Measurements from ENCODE around the gene GHDC. TPM values are rescaled to one million over a fixed set of nuclear protein-coding genes. Genes with fewer than 3 reads are reported as not detected.
A peak's percentile ranks its signal among the peaks of the same experiment; 100 is the strongest.

GHDC gene
- total RNA-seq, 1 experiment from 2014 or later: 7.5 TPM

GRCh38 chr17:42183741-42184711, 10.3 kb downstream of the GHDC start (continued):
- TF ChIP-seq ZNF281 (CRISPR knock-in tag; IDR thresholded peaks at IDR 0.05) (peak; percentile 95), STAT6 (CRISPR knock-in tag; conservative IDR thresholded peaks at IDR 0.05; ENCODE audit: low read depth) (no peak), FOXJ3 (CRISPR knock-in tag; IDR thresholded peaks at IDR 0.05; ENCODE audit: borderline replicate concordance) (0 out of 2 replicates have a peak, but pooled peaks have one; percentile 73), TEAD1 (CRISPR knock-in tag; IDR thresholded peaks at IDR 0.05) (peak; percentile 99), ATF1 (CRISPR knock-in tag; IDR thresholded peaks at IDR 0.05) (peak; percentile 64; the same call in 1 of the 2 replicates), ERG (CRISPR knock-in tag; IDR thresholded peaks at IDR 0.05) (no peak), E2F4 (CRISPR knock-in tag; IDR thresholded peaks at IDR 0.05; ENCODE audit: borderline replicate concordance, low read depth) (0 out of 2 replicates have a peak, but pooled peaks have one; percentile 83), CREB1 (CRISPR knock-in tag; IDR thresholded peaks at IDR 0.05) (peak; percentile 88), ZNF416 (CRISPR knock-in tag; IDR thresholded peaks at IDR 0.05) (no peak), HMGA2 (CRISPR knock-in tag; IDR thresholded peaks at IDR 0.05) (no peak), JUN (CRISPR knock-in tag; IDR thresholded peaks at IDR 0.05) (peak; percentile 97), MXD4 (CRISPR knock-in tag; IDR thresholded peaks at IDR 0.05; ENCODE audit: borderline replicate concordance) (no peak), TEAD4 (CRISPR knock-in tag; IDR thresholded peaks at IDR 0.05) (peak; percentile 93), USF2 (CRISPR knock-in tag; IDR thresholded peaks at IDR 0.05) (peak; percentile 59), FOXP1 (CRISPR knock-in tag; IDR thresholded peaks at IDR 0.05; ENCODE audit: borderline replicate concordance) (peak; percentile 99), PREB (CRISPR knock-in tag; IDR thresholded peaks at IDR 0.05; ENCODE audit: borderline replicate concordance) (peak; percentile 84), NR1H2 (CRISPR knock-in tag; IDR thresholded peaks at IDR 0.05) (no peak), NFE2L1 (CRISPR knock-in tag; IDR thresholded peaks at IDR 0.05) (peak; percentile 94), NFATC4 (CRISPR knock-in tag; IDR thresholded peaks at IDR 0.05) (no peak), ZNF219 (CRISPR knock-in tag; IDR thresholded peaks at IDR 0.05; ENCODE audit: borderline replicate concordance) (peak; percentile 90; the same call in 1 of the 2 replicates), SMAD3 (CRISPR knock-in tag; IDR thresholded peaks at IDR 0.05; ENCODE audit: borderline replicate concordance) (peak; percentile 94; the same call in 1 of the 2 replicates), ATF3 (CRISPR knock-in tag; conservative IDR thresholded peaks at IDR 0.05) (0 out of 2 replicates have a peak, but pooled peaks have one; percentile 62), SMAD4 (CRISPR knock-in tag; IDR thresholded peaks at IDR 0.05) (peak; percentile 97), ETV6 (CRISPR knock-in tag; IDR thresholded peaks at IDR 0.05) (peak; percentile 90), ZBTB21 (CRISPR knock-in tag; IDR thresholded peaks at IDR 0.05; ENCODE audit: borderline replicate concordance) (peak; percentile 94), E2F1 (CRISPR knock-in tag; IDR thresholded peaks at IDR 0.05) (peak; percentile 97)

Measured in WTC11 (cell line).